H9 (cell line): ENCODE measurements around the gene NGRN. TPM values are rescaled to one million over a fixed set of nuclear protein-coding genes. Genes with fewer than 3 reads are reported as not detected.

Source experiments
- DNase-seq: peaks from one replicate; pipeline ENCODE4 v3.0.0-alpha.2; 2017
- H2AFZ ChIP-seq: one replicate; pipeline ENCODE4 v1.6.1; 2013; ENCODE audit warnings: mild to moderate bottlenecking, low read length, control low read depth, moderate library complexity
- H2AK5ac ChIP-seq: 2 replicates; pipeline ENCODE4 v1.6.1; 2013; ENCODE audit warnings: low read length, control low read depth, mixed read lengths; ENCODE audit not compliant: insufficient read length
- H2BK120ac ChIP-seq: one replicate; pipeline ENCODE4 v1.6.1; 2013; ENCODE audit warnings: low read depth, mild to moderate bottlenecking, low read length, control low read depth, inconsistent platforms; ENCODE audit not compliant: poor library complexity, severe bottlenecking
- H2BK12ac ChIP-seq: 2 replicates; pipeline ENCODE4 v1.6.1; 2013; ENCODE audit warnings: low read length, control low read depth, mixed read lengths, low read depth; ENCODE audit not compliant: insufficient read length
- H2BK15ac ChIP-seq: 2 replicates; pipeline ENCODE4 v1.6.1; 2013; ENCODE audit warnings: low read depth, low read length, control low read depth
- H2BK20ac ChIP-seq: one replicate; pipeline ENCODE4 v1.6.1; 2013; ENCODE audit warnings: low read depth, mild to moderate bottlenecking, low read length, control low read depth, inconsistent platforms; ENCODE audit not compliant: poor library complexity, severe bottlenecking
- H2BK5ac ChIP-seq: 2 replicates; pipeline ENCODE4 v1.6.1; 2013; ENCODE audit warnings: low read length, control low read depth, mixed read lengths; ENCODE audit not compliant: insufficient read length
- H3K14ac ChIP-seq: 2 replicates; pipeline ENCODE4 v1.6.1; 2013; ENCODE audit warnings: low read length, control low read depth; ENCODE audit not compliant: insufficient read depth
- H3K18ac ChIP-seq: 2 replicates; pipeline ENCODE4 v1.6.1; 2013; ENCODE audit warnings: low read depth, mild to moderate bottlenecking, mixed read lengths, low read length, control low read depth; ENCODE audit not compliant: insufficient read length
- H3K23ac ChIP-seq: 2 replicates; pipeline ENCODE4 v1.6.1; 2013; ENCODE audit warnings: low read length, control low read depth, mixed read lengths, low read depth; ENCODE audit not compliant: insufficient read length
- H3K23me2 ChIP-seq: 2 replicates; pipeline ENCODE4 v1.6.1; 2013; ENCODE audit warnings: low read depth, mild to moderate bottlenecking, mixed read lengths, low read length, control low read depth; ENCODE audit not compliant: insufficient read length, poor library complexity, severe bottlenecking
- H3K27ac ChIP-seq: 2 replicates; pipeline ENCODE4 v1.5.1; 2013; ENCODE audit warnings: low read length, control low read depth, mixed read lengths, low read depth; ENCODE audit not compliant: insufficient read length
- H3K27me3 ChIP-seq: 2 replicates; pipeline ENCODE4 v1.6.1; 2013; ENCODE audit warnings: low read length, control low read depth, inconsistent platforms; ENCODE audit not compliant: insufficient read depth
- H3K4ac ChIP-seq: 2 replicates; pipeline ENCODE4 v1.6.1; 2013; ENCODE audit warnings: low read depth, mild to moderate bottlenecking, control low read depth, inconsistent platforms, low read length, moderate library complexity
- H3K4me1 ChIP-seq: 2 replicates; pipeline ENCODE4 v1.6.1; 2013; ENCODE audit warnings: low read length, control low read depth, inconsistent platforms; ENCODE audit not compliant: insufficient read depth
- H3K4me2 ChIP-seq: 2 replicates; pipeline ENCODE4 v1.6.1; 2013; ENCODE audit warnings: low read length, control low read depth, mixed read lengths; ENCODE audit not compliant: insufficient read length, insufficient read depth
- H3K56ac ChIP-seq: 2 replicates; pipeline ENCODE4 v1.6.1; 2013; ENCODE audit warnings: low read depth, mild to moderate bottlenecking, mixed read lengths, low read length, control low read depth; ENCODE audit not compliant: insufficient read length
- H3K79me1 ChIP-seq: 2 replicates; pipeline ENCODE4 v1.6.1; 2013; ENCODE audit warnings: low read depth, mild to moderate bottlenecking, moderate library complexity, low read length, control low read depth, inconsistent platforms; ENCODE audit not compliant: insufficient read depth, poor library complexity, severe bottlenecking
- H3K79me2 ChIP-seq: 2 replicates; pipeline ENCODE4 v1.6.1; 2013; ENCODE audit warnings: low read length, control low read depth, inconsistent platforms; ENCODE audit not compliant: insufficient read depth
- H3K9ac ChIP-seq: 2 replicates; pipeline ENCODE4 v1.6.1; 2013; ENCODE audit warnings: low read length, control low read depth, mixed read lengths; ENCODE audit not compliant: insufficient read length; ENCODE audit errors: extremely low read depth
- H3K9me3 ChIP-seq: one replicate; pipeline ENCODE4 v1.6.1; 2013; ENCODE audit warnings: low read depth, low read length, inconsistent platforms; ENCODE audit not compliant: control insufficient read depth
- H3T11ph ChIP-seq: one replicate; pipeline ENCODE4 v1.6.1; 2013; ENCODE audit warnings: mild to moderate bottlenecking, low read length, control low read depth, inconsistent platforms
- H4K20me1 ChIP-seq: one replicate; pipeline ENCODE4 v1.6.1; 2013; ENCODE audit not compliant: control insufficient read depth, insufficient read length, insufficient read depth
- H4K5ac ChIP-seq: 2 replicates; pipeline ENCODE4 v1.6.1; 2013; ENCODE audit warnings: low read depth, mild to moderate bottlenecking, mixed read lengths, low read length, control low read depth; ENCODE audit not compliant: insufficient read length
- H4K8ac ChIP-seq: replicated peaks from 2 replicates; pipeline ENCODE4 v1.6.1; 2013; ENCODE audit warnings: low read length, control low read depth, mixed read lengths, low read depth; ENCODE audit not compliant: insufficient read length
- H4K91ac ChIP-seq: 2 replicates; pipeline ENCODE4 v1.6.1; 2013; ENCODE audit warnings: low read depth, mild to moderate bottlenecking, moderate library complexity, mixed read lengths, low read length, control low read depth; ENCODE audit not compliant: insufficient read length
- H3K27ac Mint-ChIP-seq, 3 experiments: 2 replicates in 2 of 3; 3 replicates in 1 of 3; pipeline ENCODE4 v1.8.0; 2020 to 2021; ENCODE audit warnings: mixed read lengths in 3 of 3, mild to moderate bottlenecking in 1 of 3, moderate library complexity in 1 of 3
- H3K27me3 Mint-ChIP-seq: 2 replicates; pipeline ENCODE4 v1.8.0; 2021; ENCODE audit warnings: low read depth, mild to moderate bottlenecking, moderate library complexity, mixed read lengths
- H3K36me3 Mint-ChIP-seq, 3 experiments: 2 replicates in 2 of 3; 3 replicates in 1 of 3; pipeline ENCODE4 v1.8.0; 2020 to 2021; ENCODE audit warnings: low read depth in 3 of 3, mixed read lengths in 3 of 3; ENCODE audit not compliant: insufficient read depth in 1 of 3
- H3K4me1 Mint-ChIP-seq, 2 experiments: 2 replicates each; pipeline ENCODE4 v1.8.0; 2020; ENCODE audit warnings: mixed read lengths in 2 of 2
- H3K4me3 Mint-ChIP-seq, 2 experiments: 2 replicates in 1 of 2; 3 replicates in 1 of 2; pipeline ENCODE4 v1.8.0; 2020 to 2021; ENCODE audit warnings: mild to moderate bottlenecking in 2 of 2, mixed read lengths in 2 of 2, moderate library complexity in 1 of 2
- H3K9me3 Mint-ChIP-seq, 2 experiments: 2 replicates in 1 of 2; 3 replicates in 1 of 2; pipeline ENCODE4 v1.8.0; 2020; ENCODE audit warnings: mild to moderate bottlenecking in 2 of 2, mixed read lengths in 2 of 2, moderate library complexity in 1 of 2
- CTCF ChIP-seq: fragments of 200-600 bp; sonication (generic); conservative IDR thresholded peaks from 3 replicates; pipeline ENCODE4 v1.8.0; 2021; ENCODE audit warnings: antibody characterized with exemption, mild to moderate bottlenecking
- WGBS: extraction: QIAGEN DNeasy Blood & Tissue Kit; methylation state at CpG from one replicate; pipeline ENCODE4 v1.1.7; 2013; ENCODE audit warnings: missing lambda C conversion rate, low lambda C conversion rate, mixed read lengths; ENCODE audit not compliant: insufficient read length; ENCODE audit errors: extremely low coverage; 5-methylcytosine and 5-hydroxymethylcytosine counted together
- total RNA-seq: library from RNA; stranded (reverse); gene quantifications from 2 replicates; pipeline ENCODE4 v1.2.1, GENCODE V29; 2021

NGRN gene
- total RNA-seq, 1 experiment from 2014 or later, result 79.2 TPM

GRCh38 chr15:90240856-90241255 is 24.6 kb upstream of the NGRN start:
- H3K18ac ChIP-seq, result no peak overlapping the region
- no peak overlapping the region for H2BK120ac ChIP-seq
- no peaks in the 10 kb centered on the region for H3K9me3 Mint-ChIP-seq
- no peak overlapping the region for H4K8ac ChIP-seq
- DNase-seq, result no peak
- no peak overlapping the region for H2BK5ac ChIP-seq
- no peak overlapping the region for H2AK5ac ChIP-seq
- no peak overlapping the region for H2AFZ ChIP-seq
- no peak overlapping the region for H2BK15ac ChIP-seq
- no peaks in the 10 kb centered on the region for H3K9me3 ChIP-seq
- H2BK12ac ChIP-seq, result no peak overlapping the region
- no peak overlapping the region for H3K56ac ChIP-seq
- no peak overlapping the region for H2BK20ac ChIP-seq
- H4K91ac ChIP-seq, result no peak overlapping the region
- no peaks in the 10 kb centered on the region for H3K79me2 ChIP-seq
- WGBS, result no CpG with 5 or more reads among the region's 8 CpGs
- H3T11ph ChIP-seq, result no peak overlapping the region
- H3K27ac ChIP-seq, result no peak overlapping the region
- no peak overlapping the region for H3K4ac ChIP-seq
- no peak overlapping the region for H4K5ac ChIP-seq
- no peaks in the 10 kb centered on the region for H3K27me3 ChIP-seq
- no peaks in the 10 kb centered on the region for H3K4me1 Mint-ChIP-seq
- H3K36me3 Mint-ChIP-seq, result peaks cover 4 to 12% (median 12%) of the 10 kb centered on the region in 3 experiments; a peak in 6 of 7 replicates
- H3K27me3 Mint-ChIP-seq, result no peaks in the 10 kb centered on the region
- H4K20me1 ChIP-seq, result no peaks in the 10 kb centered on the region
- H3K27ac Mint-ChIP-seq, result no peak overlapping the region; a peak in 1 of 7 replicates
- TF ChIP-seq CTCF, result no peak
- no peak overlapping the region for H3K9ac ChIP-seq
- H3K23me2 ChIP-seq, result no peaks in the 10 kb centered on the region
- H3K79me1 ChIP-seq, result no peaks in the 10 kb centered on the region
- H3K4me3 Mint-ChIP-seq, result no peak overlapping the region
- H3K23ac ChIP-seq, result no peak overlapping the region
- H3K4me1 ChIP-seq, result no peaks in the 10 kb centered on the region
- H3K4me2 ChIP-seq, result no peak overlapping the region
- no peak overlapping the region for H3K14ac ChIP-seq
